ENCODE data around the gene LCE1D.

Gene LCE1D, protein sequence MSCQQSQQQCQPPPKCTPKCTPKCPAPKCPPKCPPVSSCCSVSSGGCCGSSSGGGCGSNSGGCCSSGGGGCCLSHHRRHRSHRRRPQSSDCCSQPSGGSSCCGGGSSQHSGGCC

DNA sequence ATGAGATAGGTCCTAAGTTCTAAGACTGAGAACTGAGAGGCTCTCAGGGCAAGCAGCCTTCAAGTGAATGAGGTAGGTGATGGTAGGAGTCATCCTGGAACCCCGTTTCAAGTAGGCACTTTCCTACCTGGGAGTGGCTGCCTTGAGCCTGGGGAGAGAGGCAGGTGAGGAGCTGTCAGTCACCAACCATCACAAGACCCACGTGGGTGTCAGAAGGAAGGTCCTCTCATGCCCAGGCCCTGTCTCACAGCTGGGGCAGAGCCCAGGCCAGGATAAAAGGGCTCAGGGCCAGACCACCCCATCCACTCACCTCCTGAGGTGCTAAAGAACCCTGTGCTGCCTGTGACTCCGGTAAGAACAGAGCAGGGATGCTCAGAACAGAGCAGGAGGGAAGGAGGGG, at the start of gene LCE1D:
Gene LCE1D (plus strand): TSS at position 301 of the 400 bp plus-strand sequence. CDS start 1,074 bp downstream, outside the sequence.
- no peak for DNase-seq (ENCODE audit: low read depth in 4 of 4, low spot score in 1 of 4)

- DNase-seq (ENCODE audit: low read depth in 4 of 4, low spot score in 1 of 4): no peak
Observed at GRCh38 chr1:152747831-152748230, 48.7 kb upstream of the LCE1D start.

DNA sequence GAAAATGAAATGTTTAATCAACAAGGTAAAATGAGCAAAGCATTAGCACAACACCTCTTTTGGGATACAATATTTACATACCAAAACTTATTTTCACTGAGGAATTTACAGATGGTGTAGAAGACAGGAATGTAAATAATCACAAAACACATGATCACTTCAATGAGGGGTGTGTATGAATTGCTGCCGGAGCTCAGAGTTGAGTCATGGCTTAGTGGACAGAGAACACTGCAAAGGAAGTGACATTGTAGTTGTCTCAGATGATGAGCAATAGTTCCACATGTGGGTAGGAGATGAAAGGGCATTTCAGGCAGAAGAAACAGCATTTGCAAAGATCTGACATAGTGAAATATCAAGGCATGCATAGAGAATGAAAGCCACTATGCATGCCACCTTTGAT, 44.3 kb upstream of the LCE1D start:
- no peak for DNase-seq (ENCODE audit: low read depth in 4 of 4, low spot score in 1 of 4)

DNA sequence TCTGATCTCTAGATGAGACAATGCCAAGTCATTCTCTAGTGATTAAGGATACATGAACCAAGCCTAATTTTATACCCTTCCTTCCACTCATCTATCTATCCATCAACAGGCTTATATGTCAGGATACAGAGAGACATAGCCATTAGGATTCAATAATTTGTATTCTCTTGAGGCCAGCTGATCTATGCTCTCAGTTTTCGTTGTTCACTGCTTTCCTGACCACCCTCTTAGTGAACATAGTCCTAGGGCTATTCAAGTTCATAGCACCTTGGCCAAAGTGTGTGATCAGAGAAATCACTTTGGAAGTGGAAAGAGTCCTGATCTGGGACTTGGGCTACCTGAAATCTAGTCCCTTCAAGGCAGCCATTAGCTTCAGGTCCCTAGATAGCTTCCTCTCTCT, 42.9 kb upstream of the LCE1D start:
- DNase-seq (ENCODE audit: low read depth in 4 of 4, low spot score in 1 of 4): no peak

DNA sequence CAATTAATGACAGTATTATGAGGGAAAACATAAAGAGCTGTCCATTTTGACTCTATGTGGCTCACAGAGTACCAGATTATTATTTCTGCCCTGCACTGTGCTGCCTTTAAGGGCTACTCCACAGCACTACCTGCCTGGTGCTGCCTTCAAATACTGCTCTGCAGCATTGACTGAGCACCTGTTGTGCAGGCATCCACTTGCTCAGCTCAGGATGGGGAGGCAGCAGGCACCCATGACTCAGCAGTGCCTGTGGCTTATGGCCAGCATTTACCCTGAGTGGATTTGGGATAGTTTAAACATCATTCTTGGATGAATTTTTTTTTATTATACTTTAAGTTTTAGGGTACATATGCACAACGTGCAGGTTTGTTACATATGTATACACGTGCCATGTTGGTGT, 39.6 kb upstream of the LCE1D start:
- DNase-seq (ENCODE audit: low read depth in 4 of 4, low spot score in 1 of 4): no peak

DNA sequence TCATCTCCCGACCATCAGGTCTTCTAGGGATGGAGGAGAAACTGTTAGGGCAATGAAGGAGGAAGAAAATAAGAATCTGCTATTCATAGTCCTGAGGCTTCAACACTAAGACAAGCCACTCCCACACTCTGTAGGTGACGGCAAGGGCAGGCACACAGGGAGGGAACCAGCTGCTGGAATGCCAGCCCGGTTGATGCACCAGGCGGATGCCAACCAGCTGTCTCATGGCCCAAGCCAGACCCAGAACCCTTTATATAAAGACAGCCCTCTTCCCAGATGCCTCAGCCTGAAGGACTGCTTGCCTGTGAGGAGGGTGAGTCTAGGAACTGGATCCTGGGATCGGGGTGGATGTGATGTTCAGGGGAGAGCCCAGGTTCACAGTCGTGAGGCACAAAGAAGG, 38.8 kb upstream of the LCE1D start, which contains the start of gene KPRP:
Gene KPRP (plus strand): TSS at position 279 of the 400 bp plus-strand sequence. CDS start 1,564 bp downstream, outside the sequence.
- DNase-seq (ENCODE audit: low read depth in 4 of 4, low spot score in 1 of 4): no peak

DNA sequence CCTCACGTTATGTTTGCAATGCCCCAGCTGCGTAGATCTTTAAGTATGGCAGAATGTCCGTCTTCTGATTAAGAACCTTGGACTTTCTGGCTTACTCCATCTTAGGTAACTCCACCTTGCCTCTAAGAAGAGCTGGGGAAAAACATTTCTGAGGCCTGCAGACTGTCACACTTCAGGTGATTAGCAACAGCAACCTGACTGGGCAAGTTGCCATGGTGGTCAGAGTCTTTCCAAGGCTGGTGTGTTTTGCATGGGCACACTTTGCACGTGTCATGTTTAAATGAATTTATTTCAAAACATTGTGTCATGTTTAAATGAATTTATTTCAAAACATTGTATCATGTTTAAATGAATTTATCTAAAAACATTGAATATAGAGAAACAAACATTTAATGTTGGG, 37.9 kb upstream of the LCE1D start:
- DNase-seq (ENCODE audit: low read depth in 4 of 4, low spot score in 1 of 4): no peak

DNA sequence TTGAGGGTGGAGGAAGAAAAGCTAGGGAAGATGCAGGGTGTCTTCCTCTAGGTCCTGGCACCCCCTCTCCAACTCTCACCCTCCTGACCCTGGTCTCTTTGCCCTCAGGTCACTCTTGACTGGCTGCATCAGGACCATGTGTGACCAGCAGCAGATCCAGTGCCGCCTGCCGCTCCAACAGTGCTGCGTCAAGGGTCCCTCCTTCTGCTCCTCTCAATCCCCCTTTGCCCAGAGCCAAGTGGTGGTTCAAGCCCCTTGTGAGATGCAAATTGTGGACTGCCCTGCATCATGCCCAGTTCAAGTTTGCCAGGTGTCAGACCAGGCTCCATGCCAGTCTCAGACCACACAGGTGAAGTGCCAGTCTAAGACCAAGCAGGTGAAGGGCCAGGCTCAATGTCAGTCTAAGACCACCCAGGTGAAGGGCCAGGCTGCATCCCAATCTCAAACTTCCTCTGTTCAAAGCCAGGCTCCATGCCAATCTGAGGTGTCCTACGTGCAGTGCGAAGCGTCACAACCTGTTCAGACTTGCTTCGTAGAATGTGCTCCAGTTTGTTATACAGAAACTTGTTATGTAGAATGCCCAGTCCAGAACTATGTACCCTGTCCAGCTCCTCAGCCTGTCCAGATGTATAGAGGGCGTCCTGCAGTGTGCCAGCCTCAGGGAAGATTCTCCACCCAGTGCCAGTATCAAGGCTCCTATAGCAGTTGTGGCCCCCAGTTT, 36.9 kb upstream of the LCE1D start:
- DNase-seq (ENCODE audit: low read depth in 4 of 4, low spot score in 1 of 4): no peak

GRCh38 chr1:152760551-152761190, 35.9 kb upstream of the LCE1D start:
- no peak for DNase-seq (ENCODE audit: low read depth in 4 of 4, low spot score in 1 of 4)

DNA sequence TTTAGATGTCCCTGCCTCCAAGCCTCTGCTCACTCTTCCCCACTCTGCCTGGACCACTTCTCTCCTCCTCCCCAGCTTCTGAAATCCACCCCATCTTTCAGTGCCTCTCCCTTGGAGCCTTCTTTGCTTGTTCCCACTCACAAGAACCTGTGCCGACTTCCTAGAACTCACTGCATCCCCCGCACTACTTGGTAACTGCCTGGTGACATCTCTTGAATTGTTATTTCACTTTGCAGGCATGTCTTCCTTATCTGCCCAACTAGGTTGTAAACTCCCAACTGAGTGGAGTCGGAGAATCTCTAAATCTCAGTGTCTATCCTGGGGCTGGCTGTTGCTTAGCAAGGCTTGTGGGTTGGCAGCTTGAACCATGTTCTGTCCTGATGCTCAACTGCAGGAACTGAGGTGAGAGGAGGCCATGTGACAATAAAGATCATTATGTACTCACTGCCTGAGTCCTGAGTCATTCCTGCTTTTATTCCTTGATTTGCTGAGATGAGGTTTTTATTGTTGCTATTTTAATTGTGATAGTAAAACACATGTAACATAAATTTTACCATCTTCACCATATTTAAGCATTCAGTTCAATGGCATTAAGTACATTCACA, 34.8 kb upstream of the LCE1D start:
- no peak for DNase-seq (ENCODE audit: low read depth in 4 of 4, low spot score in 1 of 4)

DNA sequence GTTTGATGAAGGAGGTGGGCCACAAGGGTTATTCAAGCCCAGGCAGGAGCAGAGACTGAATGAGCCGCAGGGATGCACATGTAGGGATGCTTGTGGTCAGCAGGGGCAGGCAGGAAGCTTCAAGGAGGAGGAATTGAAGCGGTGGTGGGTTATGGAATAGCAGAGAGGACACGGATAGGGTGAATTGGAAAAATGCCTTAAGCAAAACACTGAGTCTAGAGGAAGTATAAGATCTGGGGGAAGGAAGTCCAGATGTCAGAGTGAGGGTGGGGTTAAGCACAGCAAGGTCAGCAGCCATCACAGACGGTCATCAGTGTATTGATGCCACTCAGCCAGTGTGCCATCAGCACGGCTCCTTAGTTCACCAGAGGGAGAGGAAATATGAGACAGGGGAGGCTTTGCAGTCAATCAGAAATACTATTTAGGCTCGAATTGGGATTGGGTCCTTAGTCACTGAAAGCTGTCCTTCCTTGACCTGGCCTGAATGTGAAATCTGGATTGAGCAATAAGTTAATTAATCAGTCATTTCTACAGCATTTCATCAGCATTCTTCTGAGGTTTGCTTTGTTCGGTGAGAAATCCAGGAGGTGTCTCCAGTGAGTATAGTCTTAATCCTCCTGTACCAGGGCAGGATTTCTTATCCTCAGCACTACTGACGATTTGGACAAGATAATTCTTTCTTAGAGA, 27.5 kb upstream of the LCE1D start:
- no peak for DNase-seq (ENCODE audit: low read depth in 4 of 4, low spot score in 1 of 4)

DNA sequence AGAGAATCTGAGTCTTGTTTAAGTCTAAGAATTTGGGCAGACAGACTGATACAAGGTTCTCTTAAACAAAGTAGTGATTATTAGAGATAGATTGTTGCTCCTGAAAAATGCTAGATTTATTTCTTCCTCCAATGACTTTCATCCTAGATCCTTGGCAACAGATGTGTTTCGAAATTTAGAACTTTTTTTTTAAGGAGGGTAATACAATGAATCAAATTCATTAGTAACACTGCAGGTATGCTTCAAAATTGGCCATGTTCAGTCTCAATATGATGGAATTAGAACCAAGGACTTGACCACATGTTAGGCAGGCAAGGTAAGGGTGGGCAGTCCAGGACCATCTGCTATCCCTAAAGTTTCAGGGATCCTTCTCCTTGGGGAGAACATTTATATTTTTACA, 26.1 kb upstream of the LCE1D start:
- DNase-seq (ENCODE audit: low read depth in 4 of 4, low spot score in 1 of 4): no peak

- DNase-seq (ENCODE audit: low read depth in 4 of 4, low spot score in 1 of 4): no peak
Observed at GRCh38 chr1:152774875-152775274, 21.6 kb upstream of the LCE1D start, which contains the start of gene LCE1F. TSS of gene LCE1F (plus strand) at chr1:152775140. CDS start at chr1:152776372, 1,232 bp downstream.

DNA sequence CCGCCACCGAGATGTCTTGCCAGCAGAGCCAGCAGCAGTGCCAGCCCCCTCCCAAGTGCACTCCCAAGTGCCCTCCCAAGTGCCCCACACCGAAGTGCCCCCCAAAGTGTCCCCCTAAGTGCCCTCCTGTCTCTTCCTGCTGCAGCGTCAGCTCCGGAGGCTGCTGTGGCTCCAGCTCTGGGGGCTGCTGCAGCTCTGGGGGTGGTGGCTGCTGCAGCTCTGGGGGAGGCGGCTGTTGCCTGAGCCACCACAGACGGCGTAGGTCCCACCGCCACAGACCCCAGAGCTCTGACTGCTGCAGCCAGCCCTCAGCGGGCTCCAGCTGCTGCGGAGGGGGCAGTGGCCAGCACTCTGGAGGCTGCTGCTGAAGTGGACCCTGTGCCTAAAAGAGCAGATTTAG, 20.2 kb upstream of the LCE1D start:
- no peak for DNase-seq (ENCODE audit: low read depth in 4 of 4, low spot score in 1 of 4)

GRCh38 chr1:152777510-152778137, 18.9 kb upstream of the LCE1D start:
- no peak for DNase-seq (ENCODE audit: low read depth in 4 of 4, low spot score in 1 of 4)

DNA sequence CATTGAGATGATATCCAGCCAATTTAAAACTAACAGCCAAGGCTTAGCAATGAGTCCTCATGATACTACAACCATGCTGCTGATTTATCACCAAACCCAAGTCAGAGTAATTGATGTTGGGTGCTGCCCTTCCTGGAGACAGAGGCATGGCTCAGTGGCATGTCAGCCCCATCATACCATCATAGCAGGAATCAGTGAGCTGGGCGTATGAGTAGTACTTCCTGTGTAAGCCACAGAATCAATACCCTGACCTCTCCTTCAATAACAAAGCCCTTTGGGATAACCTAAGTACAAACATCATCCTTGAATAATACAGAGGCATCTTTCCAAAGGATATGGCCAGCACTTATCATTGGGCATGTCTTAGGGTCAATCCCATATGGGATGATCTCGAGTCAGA, 13.4 kb upstream of the LCE1D start:
- no peak for DNase-seq (ENCODE audit: low read depth in 4 of 4, low spot score in 1 of 4)

GRCh38 chr1:152786077-152786476, 10.4 kb upstream of the LCE1D start, which contains the start of gene LCE1E:
TSS of gene LCE1E (plus strand) at chr1:152786257. CDS start at chr1:152787300, 1,043 bp downstream.
- DNase-seq (ENCODE audit: low read depth in 4 of 4, low spot score in 1 of 4): no peak

GRCh38 chr1:152795686-152796085, 835 bp upstream of the LCE1D start:
- DNase-seq (ENCODE audit: low read depth in 4 of 4, low spot score in 1 of 4): no peak

DNA sequence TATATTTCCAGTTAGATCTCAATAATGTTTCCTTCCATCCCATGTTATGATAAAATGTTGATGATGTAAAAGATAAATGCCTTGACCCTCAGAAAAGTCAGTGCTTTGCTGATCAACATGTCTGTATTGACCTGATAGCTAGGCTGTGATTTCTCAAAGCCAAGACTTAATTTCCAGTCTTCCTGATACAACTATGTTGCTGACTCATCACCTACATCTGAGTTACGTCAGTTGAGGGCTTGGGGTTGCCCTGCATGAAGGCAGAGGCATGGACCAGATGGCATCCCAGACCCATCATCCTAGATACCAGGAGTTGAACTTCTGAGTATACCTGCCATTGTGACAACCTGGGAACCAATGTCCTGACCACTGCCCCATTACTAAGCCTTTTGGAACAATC, 4.8 kb downstream of the LCE1D start:
- DNase-seq (ENCODE audit: low read depth in 4 of 4, low spot score in 1 of 4): no peak

DNA sequence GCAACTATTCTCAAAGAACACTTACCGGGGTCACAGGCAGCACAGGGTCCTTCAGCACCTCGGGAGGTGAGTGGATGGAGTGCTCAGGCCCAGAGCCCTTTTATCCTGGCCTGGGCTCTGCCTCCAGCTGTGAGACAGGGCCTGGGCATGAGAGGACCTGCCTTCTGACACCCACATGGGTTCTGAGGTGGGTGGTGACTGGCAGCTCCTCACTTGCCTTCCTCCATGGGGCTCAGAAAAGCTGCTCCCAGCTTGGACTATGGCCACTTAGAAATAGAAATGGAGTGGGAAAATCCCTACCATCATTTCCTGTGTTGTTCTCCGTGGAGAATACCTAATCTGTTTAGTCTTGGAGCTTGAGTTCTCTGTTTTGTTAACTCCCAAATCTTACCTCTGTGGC, 10.1 kb downstream of the LCE1D start, which contains the start of gene LCE1C:
Gene LCE1C (minus strand): TSS at position 76 of the 400 bp plus-strand sequence. CDS start 1,173 bp downstream, outside the sequence.
- DNase-seq (ENCODE audit: low read depth in 4 of 4, low spot score in 1 of 4): no peak

- no peak for DNase-seq (ENCODE audit: low read depth in 4 of 4, low spot score in 1 of 4)
Observed at GRCh38 chr1:152811050-152811449, 14.5 kb downstream of the LCE1D start.

Data from stimulated activated CD4-positive, alpha-beta T cell treated with anti-CD3 and anti-CD28 coated beads, Interleukin-1b, Interleukin-23, amount 100 ng/mL, for 24 hours (primary cell).